Suppressor macrophage treated with lipopolysaccharide for 4 hours (primary cell): ENCODE results near the gene ADH5.
"Not testable (repeated sequence)": the region's sequence is repeated elsewhere in the genome, so short reads cannot be mapped to it uniquely, and the experiment has no call there.

Source experiments
- DNase-seq: peaks from one replicate; pipeline ENCODE4 v3.0.0-alpha.2; 2020

The ADH5 gene

DNA sequence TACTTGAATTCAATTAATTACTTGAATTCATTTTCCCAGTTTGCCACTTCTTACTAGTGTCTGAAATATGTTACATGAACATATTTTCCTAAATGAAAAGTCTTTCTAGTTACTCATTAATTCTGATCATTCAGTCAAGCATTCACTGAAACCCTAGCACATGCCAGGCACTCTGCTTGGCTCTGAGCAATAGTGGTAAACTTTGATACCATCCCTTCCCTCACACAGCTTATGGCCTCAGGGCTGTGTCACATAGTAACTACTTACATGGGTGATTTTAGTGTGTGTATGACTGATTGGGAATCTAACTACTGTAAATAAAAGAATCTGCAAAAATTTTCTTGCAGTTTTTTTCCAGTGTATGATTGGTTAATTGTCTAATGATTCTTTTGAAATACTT is 60.4 kb downstream of the ADH5 start:
- no peak for DNase-seq

DNA sequence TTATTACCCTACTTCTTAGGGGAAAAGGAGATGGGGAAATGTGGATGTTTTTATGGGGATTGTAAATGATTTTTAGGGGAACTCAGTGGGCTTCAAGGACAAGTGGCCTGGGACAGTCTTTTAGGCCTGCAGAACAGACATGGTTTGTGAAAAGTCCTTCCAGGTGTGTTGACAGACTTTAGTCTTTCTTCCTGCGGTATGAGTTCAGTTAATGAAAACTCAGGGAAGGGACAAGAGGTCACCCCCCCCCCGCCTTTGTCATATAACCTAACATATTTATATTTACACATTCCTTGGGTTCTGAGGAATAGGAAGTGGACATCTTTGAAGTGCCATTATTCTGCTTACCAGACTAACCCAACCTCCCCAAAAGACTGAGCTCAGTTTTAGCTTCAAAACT is 61.3 kb downstream of the ADH5 start:
- DNase-seq = no peak

DNA sequence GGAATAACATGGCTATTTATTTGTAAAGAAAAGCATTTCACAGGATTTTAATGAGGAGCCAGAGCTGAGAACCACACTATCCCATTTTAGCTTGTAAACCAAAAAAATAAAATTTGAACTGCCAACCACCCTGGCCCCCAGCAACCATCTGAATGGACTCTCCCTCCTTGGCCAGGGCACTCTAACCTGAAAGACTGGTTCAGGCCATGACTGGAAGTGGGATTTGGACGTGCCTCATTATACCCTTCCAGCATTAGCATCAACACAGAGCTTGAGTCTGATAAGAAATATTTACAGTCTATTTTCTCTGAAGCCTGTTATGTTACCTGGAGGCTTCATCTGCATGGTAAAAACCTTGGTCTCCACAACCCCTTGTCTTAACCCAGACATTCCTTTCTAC is 63.1 kb downstream of the ADH5 start:
- DNase-seq = no peak

DNA sequence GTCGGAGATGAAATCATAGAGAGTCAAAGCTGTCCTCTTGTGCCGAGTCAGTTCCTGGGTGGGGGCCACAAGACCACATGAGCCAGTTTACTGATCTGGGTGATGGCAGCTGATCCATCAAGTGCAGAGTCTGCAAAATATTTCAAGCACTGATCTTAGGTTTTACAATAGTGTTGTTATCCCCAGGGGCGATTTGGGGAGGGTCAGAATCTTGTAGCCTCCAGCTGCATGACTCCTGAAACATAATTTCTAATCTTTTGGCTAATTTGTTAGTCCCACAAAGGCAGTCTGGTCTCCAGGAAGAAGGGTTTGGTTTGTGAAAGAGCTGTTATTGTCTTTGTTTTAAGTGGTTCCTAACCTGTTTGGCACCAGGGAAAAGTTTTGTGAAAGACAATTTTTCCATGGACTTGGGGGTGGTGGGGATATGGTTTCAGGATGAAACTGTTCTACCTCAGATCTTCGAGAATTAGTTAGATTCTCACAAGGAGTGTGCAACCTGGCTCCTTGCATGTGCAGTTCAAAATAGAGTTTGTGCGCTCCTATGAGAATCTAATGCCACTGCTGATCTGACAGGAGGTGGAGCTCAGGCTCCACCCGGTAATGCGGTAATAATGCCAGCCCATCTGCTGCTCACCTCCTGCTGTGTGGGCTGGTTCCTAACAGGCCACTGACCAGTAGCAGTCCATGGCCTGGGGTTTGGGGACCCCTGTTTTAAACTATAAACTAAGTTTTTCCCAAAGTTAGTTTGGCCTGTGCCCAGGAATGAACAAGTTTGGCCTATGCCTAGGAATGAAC is 63.9 kb downstream of the ADH5 start:
- no peak for DNase-seq

DNA sequence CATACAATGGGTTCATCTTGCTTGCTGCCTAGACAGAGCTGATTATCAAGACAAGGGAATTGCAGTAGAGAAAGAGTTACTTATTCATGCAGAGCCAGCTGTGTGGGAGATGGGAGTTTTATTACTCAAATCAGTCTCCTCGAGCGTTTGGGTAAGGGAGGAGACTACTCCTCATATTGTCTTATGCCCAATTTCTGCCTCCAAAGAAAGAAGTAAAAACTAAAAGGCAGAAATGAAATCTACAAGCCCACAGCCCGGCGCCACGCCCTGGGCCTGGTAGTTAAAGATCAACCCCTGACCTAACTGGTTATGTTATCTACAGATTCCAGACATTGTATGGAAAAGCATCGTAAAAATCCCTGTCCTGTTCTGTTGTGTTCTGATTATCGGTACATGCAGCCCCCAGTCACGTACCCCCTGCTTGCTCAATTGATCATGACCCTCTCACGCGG is 64.8 kb downstream of the ADH5 start:
- not testable (repeated sequence) for DNase-seq

DNA sequence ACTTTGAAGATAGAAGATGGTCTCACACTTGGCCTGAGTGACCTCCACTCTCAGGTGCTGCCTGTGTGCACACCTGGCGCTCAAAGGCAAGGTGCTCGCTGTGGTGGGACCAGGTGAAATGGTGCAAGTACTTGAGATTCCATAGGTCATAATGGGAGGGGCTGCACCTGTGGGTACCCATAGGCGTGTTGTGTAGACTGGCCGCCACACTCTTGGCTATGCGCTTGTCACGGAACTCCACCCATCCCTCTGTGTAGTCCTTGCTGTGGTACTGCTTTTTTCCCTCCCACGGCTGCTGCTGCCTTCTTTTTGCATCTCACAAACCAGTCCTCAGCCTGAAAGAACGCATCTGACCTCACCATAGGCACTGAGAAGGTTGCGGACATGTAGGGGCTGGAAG is 66.0 kb downstream of the ADH5 start:
- no peak for DNase-seq

DNA sequence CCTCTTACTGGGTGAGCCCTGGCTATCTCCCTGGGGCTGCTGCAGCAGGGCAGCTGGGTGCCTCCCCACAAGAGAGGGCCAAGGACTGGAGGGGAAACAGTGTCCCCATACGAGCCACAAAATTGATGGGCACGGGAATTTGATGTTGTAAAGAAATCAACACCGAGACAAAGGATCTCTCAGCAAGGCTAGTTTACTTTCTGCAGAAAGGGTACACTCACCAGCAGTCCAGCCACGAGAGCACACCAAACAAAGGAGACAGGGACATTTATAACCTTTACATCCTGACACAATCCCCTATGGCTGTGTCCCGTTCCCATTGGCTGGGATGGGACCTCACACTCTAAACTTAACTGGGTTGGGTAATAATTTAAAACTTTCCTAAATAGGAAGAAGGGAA is 67.2 kb downstream of the ADH5 start:
- DNase-seq = no peak
